LHCN-M2 (cell line): ENCODE data around the gene UGT2B17. TPM values are rescaled to one million over a fixed set of nuclear protein-coding genes. Genes with fewer than 3 reads are reported as not detected.

Source experiments
- DNase-seq: peaks from one replicate; pipeline ENCODE4 v3.0.0-alpha.2; 2012; ENCODE audit warnings: low read depth
- total RNA-seq: library from RNA; depleted of rRNA; stranded (reverse); fragments of >200 nt; gene quantifications from 2 replicates; pipeline ENCODE4 v1.2.3, GENCODE V29; 2014; rRNA removed

UGT2B17 gene
- total RNA-seq, 1 experiment from 2014 or later = not detected

- DNase-seq = no peak
These were observed 86.8 kb downstream of the UGT2B17 start for GRCh38 chr4:68489338-68489737.

Other genes starting within 250 kb of the UGT2B17 start
- gene YTHDC1, start 226.2 kb downstream of the UGT2B17 start, total RNA-seq = 35.5 and 44.4 TPM in 2 replicates
- gene TMPRSS11E, start 128.9 kb downstream of the UGT2B17 start, total RNA-seq = 0.40 TPM in 1 of 2 replicates, not detected in the other
- gene UGT2B15, start 94.3 kb upstream of the UGT2B17 start, total RNA-seq = not detected in 2 replicates
- gene UGT2B10, start 239.7 kb upstream of the UGT2B17 start, total RNA-seq = not detected in 2 replicates